Stomach smooth muscle (tissue), 2 donors: ENCODE data around the gene ST6GAL1.

Experiments used
- H3K27ac ChIP-seq: one replicate; pipeline ENCODE4 v1.7.0; 2013; ENCODE audit warnings: mild to moderate bottlenecking, low read length, inconsistent platforms
- H3K27me3 ChIP-seq, 2 donors: one replicate each; pipeline ENCODE4 v1.7.0; 2013; ENCODE audit warnings: low read length in 2 of 2; ENCODE audit not compliant: insufficient read depth in 2 of 2, control insufficient read depth in 1 of 2
- H3K36me3 ChIP-seq, 2 donors: one replicate each; pipeline ENCODE4 v1.7.0; 2013; ENCODE audit warnings: low read length in 2 of 2; ENCODE audit not compliant: control insufficient read depth in 2 of 2, insufficient read depth in 2 of 2
- H3K4me1 ChIP-seq: one replicate; pipeline ENCODE4 v1.7.0; 2013; ENCODE audit warnings: low read length; ENCODE audit not compliant: control insufficient read depth, insufficient read depth
- H3K4me3 ChIP-seq, 2 donors: one replicate each; pipeline ENCODE4 v1.7.0; 2013; ENCODE audit warnings: low read length in 2 of 2
- H3K9ac ChIP-seq, 2 donors: one replicate each; pipeline ENCODE4 v1.7.0; 2013; ENCODE audit warnings: low read length in 2 of 2, mild to moderate bottlenecking in 1 of 2
- H3K9me3 ChIP-seq, 2 donors: one replicate each; pipeline ENCODE4 v1.7.0; 2013; ENCODE audit warnings: low read length in 2 of 2; ENCODE audit not compliant: control insufficient read depth in 2 of 2
- donor health status: healthy.
- donor health status: Pancreatic carcinoma.

The ST6GAL1 gene

GRCh38 chr3:187039723-187040414 lies 109.5 kb downstream of the ST6GAL1 start:
- no peak overlapping the region for H3K4me3 ChIP-seq
- no peaks in the 10 kb centered on the region for H3K36me3 ChIP-seq
- H3K9ac ChIP-seq, result no peak overlapping the region
- H3K27me3 ChIP-seq, result no peaks in the 10 kb centered on the region
- H3K4me1 ChIP-seq, result no peaks in the 10 kb centered on the region
- H3K27ac ChIP-seq, result no peak overlapping the region
- H3K9me3 ChIP-seq, result peaks cover 0 to 4% of the 10 kb centered on the region in 2 donors

DNA sequence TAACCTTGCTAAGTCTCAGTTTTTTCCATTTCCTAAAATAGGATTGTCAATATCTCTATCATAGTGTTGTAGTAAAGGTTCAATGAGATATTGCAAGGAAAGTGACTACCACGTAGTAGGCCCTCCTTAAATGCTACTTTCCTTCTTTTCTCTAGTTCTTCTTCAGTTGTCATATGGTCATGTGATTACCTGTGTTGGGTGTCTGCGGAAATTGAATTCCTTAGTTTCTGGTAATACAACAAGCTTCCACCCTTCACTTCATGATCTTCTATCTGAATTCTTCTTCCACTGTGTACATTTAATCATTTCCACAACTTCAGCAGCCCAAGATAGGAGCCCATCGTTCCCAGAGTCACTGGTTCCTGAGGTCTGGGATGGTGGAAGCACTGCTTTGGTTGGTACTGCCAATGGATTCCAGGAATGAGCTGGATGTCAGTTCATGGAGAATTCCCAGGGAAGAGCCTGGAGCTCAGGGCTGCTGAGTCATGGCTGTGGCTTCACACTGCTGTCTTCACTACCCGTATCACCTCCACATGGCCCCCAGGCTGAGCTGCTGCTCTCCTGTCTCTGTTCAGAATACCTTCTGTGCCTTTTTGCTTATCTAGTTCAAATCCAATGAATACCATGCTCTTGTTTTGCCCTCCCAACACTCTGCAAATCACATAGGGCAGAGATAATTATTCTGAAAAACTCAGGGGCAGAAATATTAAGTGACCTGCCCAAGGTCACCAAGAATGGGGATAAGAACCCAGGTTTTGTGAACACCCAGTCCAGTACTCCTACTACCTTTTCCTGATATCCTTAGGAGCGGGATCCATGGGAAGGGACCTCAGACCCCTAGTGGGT lies 110.4 kb downstream of the ST6GAL1 start:
- Histone ChIP-seq H3K36me3 (no peaks in the 10 kb centered on the region), H3K4me1 (no peaks in the 10 kb centered on the region), H3K27ac (no peak overlapping the region), H3K9me3 (peaks cover 0 to 4% of the 10 kb centered on the region in 2 donors), H3K9ac (no peak overlapping the region), H3K27me3 (no peaks in the 10 kb centered on the region), H3K4me3 (no peak overlapping the region)

- Histone ChIP-seq H3K4me3 (no peak overlapping the region), H3K9me3 (no peaks in the 10 kb centered on the region), H3K27me3 (no peaks in the 10 kb centered on the region), H3K9ac (no peak overlapping the region), H3K27ac (no peak overlapping the region), H3K36me3 (no peaks in the 10 kb centered on the region), H3K4me1 (no peaks in the 10 kb centered on the region)
Observed at GRCh38 chr3:187041362-187042307, 111.3 kb downstream of the ST6GAL1 start.

- Histone ChIP-seq H3K27ac (no peak overlapping the region), H3K4me1 (no peaks in the 10 kb centered on the region), H3K27me3 (no peaks in the 10 kb centered on the region), H3K36me3 (no peaks in the 10 kb centered on the region), H3K9ac (no peak overlapping the region), H3K4me3 (no peak overlapping the region), H3K9me3 (no peaks in the 10 kb centered on the region)
Observed at GRCh38 chr3:187042346-187042745, 112.0 kb downstream of the ST6GAL1 start.

DNA sequence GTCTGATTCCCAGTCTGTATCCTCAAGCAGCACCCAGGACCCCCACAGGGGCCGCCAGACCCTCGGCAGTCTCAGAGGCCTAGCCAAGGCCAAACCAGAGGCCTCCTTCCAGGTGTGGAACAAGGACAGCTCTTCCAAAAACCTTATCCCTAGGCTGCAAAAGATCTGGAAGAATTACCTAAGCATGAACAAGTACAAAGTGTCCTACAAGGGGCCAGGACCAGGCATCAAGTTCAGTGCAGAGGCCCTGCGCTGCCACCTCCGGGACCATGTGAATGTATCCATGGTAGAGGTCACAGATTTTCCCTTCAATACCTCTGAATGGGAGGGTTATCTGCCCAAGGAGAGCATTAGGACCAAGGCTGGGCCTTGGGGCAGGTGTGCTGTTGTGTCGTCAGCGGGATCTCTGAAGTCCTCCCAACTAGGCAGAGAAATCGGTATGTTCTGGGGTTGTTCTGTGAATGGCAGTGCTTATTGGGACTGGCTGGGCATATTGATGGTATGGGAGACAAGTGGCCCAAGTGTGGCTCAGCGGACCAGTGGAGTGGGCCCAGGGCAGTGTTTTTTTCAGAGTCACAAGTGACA lies 112.6 kb downstream of the ST6GAL1 start:
- Histone ChIP-seq H3K9ac (no peak overlapping the region), H3K4me3 (no peak overlapping the region), H3K27ac (no peak overlapping the region), H3K4me1 (no peaks in the 10 kb centered on the region), H3K9me3 (no peaks in the 10 kb centered on the region), H3K27me3 (no peaks in the 10 kb centered on the region), H3K36me3 (no peaks in the 10 kb centered on the region)

GRCh38 chr3:187044206-187044605 lies 113.9 kb downstream of the ST6GAL1 start:
- Histone ChIP-seq H3K9ac (no peak overlapping the region), H3K27ac (no peak overlapping the region), H3K27me3 (no peaks in the 10 kb centered on the region), H3K4me1 (no peaks in the 10 kb centered on the region), H3K4me3 (no peak overlapping the region), H3K36me3 (no peaks in the 10 kb centered on the region), H3K9me3 (peaks cover 0 to 2% of the 10 kb centered on the region in 2 donors)

- Histone ChIP-seq H3K9ac (no peak overlapping the region), H3K36me3 (no peaks in the 10 kb centered on the region), H3K27me3 (no peaks in the 10 kb centered on the region), H3K4me1 (no peaks in the 10 kb centered on the region), H3K27ac (no peak overlapping the region), H3K4me3 (no peak overlapping the region), H3K9me3 (peaks cover 0 to 2% of the 10 kb centered on the region in 2 donors)
Observed at GRCh38 chr3:187044867-187045552, 114.7 kb downstream of the ST6GAL1 start.

- no peak overlapping the region for H3K9ac ChIP-seq
- H3K4me1 ChIP-seq, result no peaks in the 10 kb centered on the region
- no peaks in the 10 kb centered on the region for H3K36me3 ChIP-seq
- H3K4me3 ChIP-seq, result no peak overlapping the region
- H3K9me3 ChIP-seq, result peaks cover 0 to 2% of the 10 kb centered on the region in 2 donors
- H3K27ac ChIP-seq, result no peak overlapping the region
- H3K27me3 ChIP-seq, result no peaks in the 10 kb centered on the region
Observed at GRCh38 chr3:187046033-187046432, 115.7 kb downstream of the ST6GAL1 start.

- Histone ChIP-seq H3K36me3 (no peaks in the 10 kb centered on the region), H3K4me1 (no peaks in the 10 kb centered on the region), H3K27ac (no peak overlapping the region), H3K9me3 (peaks cover 0 to 2% of the 10 kb centered on the region in 2 donors), H3K9ac (no peak overlapping the region), H3K4me3 (no peak overlapping the region), H3K27me3 (no peaks in the 10 kb centered on the region)
Observed at GRCh38 chr3:187049462-187050101, 119.3 kb downstream of the ST6GAL1 start.
